OCI-LY7 (cell line): ENCODE results near the gene RFC5.
"Not testable (repeated sequence)": the region's sequence is repeated elsewhere in the genome, so short reads cannot be mapped to it uniquely, and the experiment has no call there.

Source experiments
- EZH2phosphoT487 ChIP-seq: fragments of 200-600 bp; sonication (generic); IDR thresholded peaks from 2 replicates; pipeline ENCODE4 v1.6.1; 2018; ENCODE audit warnings: low read depth, borderline replicate concordance, mild to moderate bottlenecking, mixed run types, antibody characterized with exemption, low read length, moderate library complexity, mixed read lengths
- TF ChIP-seq, protein P1 (sequence below): fragments of 200-600 bp; sonication (generic); conservative IDR thresholded peaks from 2 replicates; pipeline ENCODE4 v1.5.1; 2014; ENCODE audit warnings: mild to moderate bottlenecking, antibody characterized with exemption, low read length, moderate library complexity, mixed read lengths

DNA sequence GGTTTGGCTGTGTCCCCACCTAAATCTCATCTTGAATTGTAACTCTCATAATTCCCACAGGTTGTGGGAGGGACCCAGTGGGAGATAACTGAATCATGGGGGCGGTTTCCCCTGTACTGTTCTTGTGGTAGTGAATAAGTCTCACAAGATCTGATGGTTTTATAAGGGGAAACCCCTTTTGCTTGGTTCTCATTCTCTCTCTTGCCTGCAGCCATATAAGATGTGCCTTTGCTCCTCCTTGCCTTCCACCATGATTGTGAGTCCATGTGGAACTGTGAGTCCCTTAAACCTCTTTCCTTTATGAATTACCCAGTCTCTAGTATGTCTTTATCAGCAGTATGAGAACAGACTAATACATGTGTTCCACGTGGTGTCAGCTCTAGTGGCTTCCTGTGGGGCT is 16.7 kb upstream of the RFC5 start:
- TF ChIP-seq, protein P1, sequence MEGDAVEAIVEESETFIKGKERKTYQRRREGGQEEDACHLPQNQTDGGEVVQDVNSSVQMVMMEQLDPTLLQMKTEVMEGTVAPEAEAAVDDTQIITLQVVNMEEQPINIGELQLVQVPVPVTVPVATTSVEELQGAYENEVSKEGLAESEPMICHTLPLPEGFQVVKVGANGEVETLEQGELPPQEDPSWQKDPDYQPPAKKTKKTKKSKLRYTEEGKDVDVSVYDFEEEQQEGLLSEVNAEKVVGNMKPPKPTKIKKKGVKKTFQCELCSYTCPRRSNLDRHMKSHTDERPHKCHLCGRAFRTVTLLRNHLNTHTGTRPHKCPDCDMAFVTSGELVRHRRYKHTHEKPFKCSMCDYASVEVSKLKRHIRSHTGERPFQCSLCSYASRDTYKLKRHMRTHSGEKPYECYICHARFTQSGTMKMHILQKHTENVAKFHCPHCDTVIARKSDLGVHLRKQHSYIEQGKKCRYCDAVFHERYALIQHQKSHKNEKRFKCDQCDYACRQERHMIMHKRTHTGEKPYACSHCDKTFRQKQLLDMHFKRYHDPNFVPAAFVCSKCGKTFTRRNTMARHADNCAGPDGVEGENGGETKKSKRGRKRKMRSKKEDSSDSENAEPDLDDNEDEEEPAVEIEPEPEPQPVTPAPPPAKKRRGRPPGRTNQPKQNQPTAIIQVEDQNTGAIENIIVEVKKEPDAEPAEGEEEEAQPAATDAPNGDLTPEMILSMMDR = not testable (repeated sequence)
- TF ChIP-seq EZH2phosphoT487 = not testable (repeated sequence)
